Measurements from ENCODE around the gene DCAF12. TPM values are rescaled to one million over a fixed set of nuclear protein-coding genes. Genes with fewer than 3 reads are reported as not detected.
A peak's percentile ranks its signal among the peaks of the same experiment; 100 is the strongest.

Gene DCAF12
- total and polyA plus RNA-seq, 2 of the 4 experiments (the other 2 are of a cell fraction): 7.2 to 17.1 TPM

DNA sequence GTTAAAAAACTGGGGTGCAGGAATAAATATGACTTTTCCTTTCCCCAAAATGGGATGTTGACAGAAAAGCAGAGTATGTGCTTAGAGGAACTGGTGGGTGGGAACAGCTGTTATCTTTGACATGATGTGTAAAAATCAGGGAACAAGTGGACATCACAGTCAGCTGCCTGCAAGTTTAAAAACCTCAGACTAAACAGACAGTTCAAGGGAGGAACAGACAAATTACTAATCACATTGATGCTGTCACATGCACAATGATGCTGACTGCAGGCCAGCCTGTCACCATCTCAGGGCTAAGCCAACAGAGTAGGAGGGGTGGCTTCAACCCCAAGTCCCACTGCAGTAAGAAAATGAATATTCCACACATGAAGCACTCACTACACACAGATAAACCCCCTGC is 39.6 kb downstream of the DCAF12 start:
- Histone ChIP-seq H3K27me3 (ENCODE audit: control insufficient read depth, insufficient read depth, low read length) (no peaks in the 10 kb centered on the region), H3K56ac (ENCODE audit: extremely low read depth, insufficient read depth, low read length) (no peak overlapping the region), H4K8ac (ENCODE audit: low read depth in 2 of 2, low read length in 2 of 2) (no peak overlapping the region), H2BK20ac (ENCODE audit: low read depth, low read length) (no peak overlapping the region), H3K4me1 (ENCODE audit: control insufficient read depth, insufficient read depth, low read length) (no peaks in the 10 kb centered on the region), H3K4me2 (ENCODE audit: low read depth, low read length) (no peak overlapping the region), H4K5ac (ENCODE audit: low read depth, low read length) (no peak overlapping the region), H2BK15ac (ENCODE audit: low read depth, low read length) (no peak overlapping the region), H2AK9ac (replicated peaks; ENCODE audit: low read depth, low read length, poor library complexity) (no peak overlapping the region), H3K9me3 (ENCODE audit: control insufficient read depth, insufficient read depth, low read length) (no peaks in the 10 kb centered on the region), H3K79me1 (ENCODE audit: low read depth in 1 of 2, low read length in 2 of 2) (no peaks in the 10 kb centered on the region; a peak in 1 of 4 replicates), H3K27ac (ENCODE audit: insufficient read depth, low read length) (no peak overlapping the region), H3K14ac (replicated peaks; ENCODE audit: low read depth, low read length) (no peak overlapping the region), H4K91ac (ENCODE audit: insufficient read depth, low read depth, low read length) (no peak overlapping the region), H3K9ac (ENCODE audit: low read depth, low read length) (no peak overlapping the region), H3K18ac (ENCODE audit: low read depth, low read length) (no peak overlapping the region), H2BK5ac (ENCODE audit: low read depth, low read length, poor library complexity, severe bottlenecking) (no peak overlapping the region), H2AK5ac (ENCODE audit: low read depth, low read length) (no peak overlapping the region), H3K4ac (ENCODE audit: low read depth, low read length) (no peak overlapping the region), H2BK120ac (ENCODE audit: low read depth, low read length) (no peak overlapping the region), H3K36me3 (ENCODE audit: control insufficient read depth, insufficient read depth, low read length) (peaks cover 39% of the 10 kb centered on the region), H3K23ac (ENCODE audit: low read depth, low read length) (no peak overlapping the region), H4K20me1 (ENCODE audit: insufficient read depth, low read length) (no peaks in the 10 kb centered on the region), H2AFZ (replicated peaks; ENCODE audit: low read length, poor library complexity) (no peak overlapping the region), H3K4me3 (ENCODE audit: insufficient read depth, low read depth, low read length) (no peak overlapping the region), H3K9me1 (ENCODE audit: insufficient read depth, low read length) (no peaks in the 10 kb centered on the region; the same call in 1 of the 2 replicates)
- in situ Hi-C loops (cut with MboI; ENCODE audit: low sequenced_read_pairs): no loop called here
- no peak for TF ChIP-seq RCOR1 (IDR thresholded peaks at IDR 0.05; ENCODE audit: insufficient replicate concordance, low read length)
- no peak for TF ChIP-seq MXI1 (IDR thresholded peaks at IDR 0.05; ENCODE audit: borderline replicate concordance, low read depth, low read length)
- TF ChIP-seq SMC3 (IDR thresholded peaks at IDR 0.05; ENCODE audit: low read depth, low read length): no peak
- TF ChIP-seq POLR2A (IDR thresholded peaks at IDR 0.05; ENCODE audit: low read depth, low read length): no peak
- TF ChIP-seq ELK1 (IDR thresholded peaks at IDR 0.05; ENCODE audit: borderline replicate concordance, low read depth, low read length): no peak
- no peak for TF ChIP-seq CTCF (conservative IDR thresholded peaks at IDR 0.05; ENCODE audit: low read depth, low read length)
- no peak for TF ChIP-seq MAFK (IDR thresholded peaks at IDR 0.05; ENCODE audit: low read depth, low read length)
- intact Hi-C loops (cut with micrococcal nuclease): no loop called here
- CTCF ChIA-PET: no interaction called here
- no TSS peak for BruUV-seq (replicated peaks)
- peak; percentile 6 for DNase-seq
- dilution Hi-C loops (cut with HindIII; ENCODE audit: low sequenced_read_pairs, unreplicated experiment): no loop called here
- no peak for ATAC-seq (ENCODE audit: low read depth)
- POLR2A ChIA-PET (ENCODE audit: unreplicated experiment): no interaction called here
